ENCODE measurements around the gene PABPN1. TPM values are rescaled to one million over a fixed set of nuclear protein-coding genes. Genes with fewer than 3 reads are reported as not detected.

PABPN1 gene
- total RNA-seq, 1 experiment from 2014 or later, result 184 TPM

DNA sequence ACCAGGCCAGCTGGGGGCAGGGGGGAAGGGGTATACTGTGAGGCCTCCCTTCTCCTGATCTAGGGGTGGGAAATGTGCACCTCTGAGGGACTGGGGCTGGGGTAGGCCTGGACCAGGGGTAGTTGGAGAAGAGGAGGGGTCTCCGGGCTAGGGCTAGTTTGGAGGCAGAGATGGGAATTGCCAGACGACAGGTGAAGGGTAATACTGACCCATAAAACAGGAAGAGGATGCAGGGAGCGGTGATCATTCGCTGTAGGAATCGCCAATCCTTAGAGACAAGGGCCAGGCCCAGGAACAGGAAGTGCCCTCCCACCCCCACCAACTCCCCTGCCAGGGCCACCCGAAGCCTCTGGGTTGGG is 27.0 kb downstream of the PABPN1 start:
- H3K4me1 ChIP-seq (ENCODE audit: control insufficient read depth in 1 of 2, insufficient read depth in 2 of 2, low read length in 2 of 2), result 0 out of 4 replicates have a peak, but pooled peaks cover 0 to 2% of the 10 kb centered on the region in 2 experiments
- no peak overlapping the region for H3K4me2 ChIP-seq (ENCODE audit: low read length)
- ChIA-PET CTCF (no interaction called here), POLR2A (no interaction called here), RAD21 (ENCODE audit: low non-redundant PET in 1 of 2, low total read pairs in 2 of 2, uncharacterized antibody in 2 of 2, unreplicated experiment in 2 of 2) (no interaction called here)
- H4K20me1 ChIP-seq (ENCODE audit: insufficient read depth), result no peaks in the 10 kb centered on the region
- TF ChIP-seq YY1 (IDR thresholded peaks at IDR 0.05; ENCODE audit: extremely low read depth, insufficient replicate concordance, low read depth, low read length) (no peak), TCF7L2 (IDR thresholded peaks at IDR 0.05; ENCODE audit: borderline replicate concordance, extremely low read depth, insufficient read depth, insufficient read length) (no peak), CBX3 (IDR thresholded peaks at IDR 0.05; ENCODE audit: low read depth) (no peak), EGR1 (IDR thresholded peaks at IDR 0.05; ENCODE audit: low read depth) (no peak), CEBPB (IDR thresholded peaks at IDR 0.05; ENCODE audit: low read depth) (no peak)
- TF ChIP-seq, protein P1, sequence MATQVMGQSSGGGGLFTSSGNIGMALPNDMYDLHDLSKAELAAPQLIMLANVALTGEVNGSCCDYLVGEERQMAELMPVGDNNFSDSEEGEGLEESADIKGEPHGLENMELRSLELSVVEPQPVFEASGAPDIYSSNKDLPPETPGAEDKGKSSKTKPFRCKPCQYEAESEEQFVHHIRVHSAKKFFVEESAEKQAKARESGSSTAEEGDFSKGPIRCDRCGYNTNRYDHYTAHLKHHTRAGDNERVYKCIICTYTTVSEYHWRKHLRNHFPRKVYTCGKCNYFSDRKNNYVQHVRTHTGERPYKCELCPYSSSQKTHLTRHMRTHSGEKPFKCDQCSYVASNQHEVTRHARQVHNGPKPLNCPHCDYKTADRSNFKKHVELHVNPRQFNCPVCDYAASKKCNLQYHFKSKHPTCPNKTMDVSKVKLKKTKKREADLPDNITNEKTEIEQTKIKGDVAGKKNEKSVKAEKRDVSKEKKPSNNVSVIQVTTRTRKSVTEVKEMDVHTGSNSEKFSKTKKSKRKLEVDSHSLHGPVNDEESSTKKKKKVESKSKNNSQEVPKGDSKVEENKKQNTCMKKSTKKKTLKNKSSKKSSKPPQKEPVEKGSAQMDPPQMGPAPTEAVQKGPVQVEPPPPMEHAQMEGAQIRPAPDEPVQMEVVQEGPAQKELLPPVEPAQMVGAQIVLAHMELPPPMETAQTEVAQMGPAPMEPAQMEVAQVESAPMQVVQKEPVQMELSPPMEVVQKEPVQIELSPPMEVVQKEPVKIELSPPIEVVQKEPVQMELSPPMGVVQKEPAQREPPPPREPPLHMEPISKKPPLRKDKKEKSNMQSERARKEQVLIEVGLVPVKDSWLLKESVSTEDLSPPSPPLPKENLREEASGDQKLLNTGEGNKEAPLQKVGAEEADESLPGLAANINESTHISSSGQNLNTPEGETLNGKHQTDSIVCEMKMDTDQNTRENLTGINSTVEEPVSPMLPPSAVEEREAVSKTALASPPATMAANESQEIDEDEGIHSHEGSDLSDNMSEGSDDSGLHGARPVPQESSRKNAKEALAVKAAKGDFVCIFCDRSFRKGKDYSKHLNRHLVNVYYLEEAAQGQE (IDR thresholded peaks at IDR 0.05; ENCODE audit: low read depth), result no peak
- no peaks in the 10 kb centered on the region for H3K9me3 ChIP-seq (ENCODE audit: control insufficient read depth in 1 of 2, insufficient read depth in 1 of 2, low read depth in 1 of 2, low read length in 2 of 2)
- no peak overlapping the region for H2AFZ ChIP-seq (ENCODE audit: low read depth, low read length, poor library complexity, severe bottlenecking)
- H3K27me3 ChIP-seq (ENCODE audit: insufficient read depth, low read length), result no peaks in the 10 kb centered on the region
- no peak overlapping the region for H3K4me3 ChIP-seq (replicated peaks in 1 of 2; ENCODE audit: low read depth in 1 of 2, low read length in 2 of 2)
- no peaks in the 10 kb centered on the region for H3K36me3 ChIP-seq (ENCODE audit: control insufficient read depth in 1 of 2, insufficient read depth in 2 of 2, low read length in 2 of 2)
- ATAC-seq (no peak), DNase-seq (ENCODE audit: low read depth, low spot score) (no peak)
- H3K9ac ChIP-seq (ENCODE audit: low read length), result no peak overlapping the region
- no peaks in the 10 kb centered on the region for H3K79me2 ChIP-seq (ENCODE audit: insufficient read depth, low read length)
- intact Hi-C loops (cut with micrococcal nuclease), result no loop called here
- no TSS peak for BruUV-seq (replicated peaks)
- no peaks in the 10 kb centered on the region for H3K9me2 ChIP-seq (ENCODE audit: insufficient read depth)
- H3K27ac ChIP-seq (ENCODE audit: low read depth, low read length), result no peak overlapping the region
